ENCODE data around the gene RNF8.

RNF8 gene

GRCh38 chr6:37351027-37351426, 2.8 kb upstream of the RNF8 start (continued):
- no peak for TF ChIP-seq ZNF19 (tag by site-specific recombination; IDR thresholded peaks at IDR 0.05; ENCODE audit: low read depth)
- TF ChIP-seq KLF7 (tag by site-specific recombination; IDR thresholded peaks at IDR 0.05; ENCODE audit: borderline replicate concordance): no peak
- no peak for TF ChIP-seq CTCF (tag by site-specific recombination; IDR thresholded peaks at IDR 0.05)
- no peak for TF ChIP-seq ZNF292 (tag by site-specific recombination; IDR thresholded peaks at IDR 0.05; ENCODE audit: borderline replicate concordance, low read depth)
- no peak for TF ChIP-seq ZNF214 (tag by site-specific recombination; IDR thresholded peaks at IDR 0.05; ENCODE audit: borderline replicate concordance)
- no peak for TF ChIP-seq ZNF114 (tag by site-specific recombination; IDR thresholded peaks at IDR 0.05)
- TF ChIP-seq ZNF610 (tag by site-specific recombination; IDR thresholded peaks at IDR 0.05; ENCODE audit: borderline replicate concordance): no peak
- no peak for TF ChIP-seq ZNF645 (tag by site-specific recombination; IDR thresholded peaks at IDR 0.05)
- no peak for TF ChIP-seq ZBTB8A (tag by site-specific recombination; IDR thresholded peaks at IDR 0.05)
- TF ChIP-seq ZNF148 (tag by site-specific recombination; IDR thresholded peaks at IDR 0.05; ENCODE audit: borderline replicate concordance): no peak
- TF ChIP-seq ZNF544 (tag by site-specific recombination; IDR thresholded peaks at IDR 0.05): no peak
- TF ChIP-seq SCRT1 (tag by site-specific recombination; IDR thresholded peaks at IDR 0.05; ENCODE audit: borderline replicate concordance): no peak

GRCh38 chr6:37352384-37352783, 1.4 kb upstream of the RNF8 start:
- H3K4me1 ChIP-seq (ENCODE audit: control insufficient read depth, insufficient read depth, low read length): peaks cover 15% of the 10 kb centered on the region
- no peak overlapping the region for H3K4me3 ChIP-seq (ENCODE audit: low read depth, low read length)
- H3K27ac ChIP-seq (ENCODE audit: extremely low read depth, low read depth, low read length): no peak overlapping the region
- H3K36me3 ChIP-seq (ENCODE audit: control insufficient read depth in 2 of 2, insufficient read depth in 1 of 2, low read length in 2 of 2): no peaks in the 10 kb centered on the region; a peak in 1 of 3 replicates
- peak; percentile 67 for TF ChIP-seq ZNF366 (tag by site-specific recombination; conservative IDR thresholded peaks at IDR 0.05)
- TF ChIP-seq ZBTB26 (tag by site-specific recombination; optimal IDR thresholded peaks at IDR 0.05): no peak
- no peak for TF ChIP-seq BCL11A (tag by site-specific recombination; IDR thresholded peaks at IDR 0.05; ENCODE audit: low read depth)
- no peaks in the 10 kb centered on the region for H3K9me3 ChIP-seq (ENCODE audit: control insufficient read depth, insufficient read depth, low read depth, low read length)
- ChIA-PET CTCF (interaction anchor here (2.5 kb wide), 1 partner anchor 27 kb away, joined by 16 read pairs; no protein-coding TSS in a partner anchor), POLR2A (no interaction called here)

All from HEK293 (cell line).